Spleen (tissue), 11 donors: ENCODE measurements around the gene DCAF4. TPM values are rescaled to one million over a fixed set of nuclear protein-coding genes. Genes with fewer than 3 reads are reported as not detected.

ENCODE experiments used
- DNase-seq: peaks from one replicate; pipeline ENCODE4 v3.0.0-alpha.2; 2020
- H3K27ac ChIP-seq, 8 donors: fragments of 200-600 bp; sonication (generic) in 7 of 8; 1 replicate in 4 of 8; 2 replicates in 4 of 8; pipeline versions ENCODE4 v1.5.0 to v1.8.0; 2016 to 2021; ENCODE audit warnings: inconsistent platforms in 4 of 8, mild to moderate bottlenecking in 4 of 8, moderate library complexity in 1 of 8
- H3K27me3 ChIP-seq, 7 donors: fragments of 200-600 bp; sonication (generic) in 6 of 7; replicated peaks in 1 of 7; 1 replicate in 4 of 7; 2 replicates in 3 of 7; pipeline versions ENCODE4 v1.5.0 to v1.8.0; 2016 to 2021; ENCODE audit warnings: inconsistent platforms in 3 of 7, mild to moderate bottlenecking in 1 of 7
- H3K36me3 ChIP-seq, 6 donors: fragments of 200-600 bp; sonication (generic) in 5 of 6; 1 replicate in 4 of 6; 2 replicates in 2 of 6; pipeline versions ENCODE4 v1.5.0 to v1.8.0; 2016 to 2021; ENCODE audit warnings: inconsistent platforms in 2 of 6
- H3K4me1 ChIP-seq, 6 donors: fragments of 200-600 bp; sonication (generic) in 5 of 6; 1 replicate in 3 of 6; 2 replicates in 3 of 6; pipeline versions ENCODE4 v1.5.0 to v1.8.0; 2016 to 2021; ENCODE audit warnings: inconsistent platforms in 3 of 6
- H3K4me3 ChIP-seq, 8 donors: fragments of 200-600 bp; sonication (generic) in 7 of 8; 1 replicate in 4 of 8; 2 replicates in 4 of 8; pipeline versions ENCODE4 v1.5.0 to v1.8.0; 2016 to 2021; ENCODE audit warnings: inconsistent platforms in 4 of 8, mild to moderate bottlenecking in 4 of 8, moderate library complexity in 2 of 8
- H3K9me3 ChIP-seq, 8 donors: fragments of 200-600 bp; sonication (generic) in 7 of 8; 1 replicate in 4 of 8; 2 replicates in 4 of 8; pipeline versions ENCODE4 v1.5.0 to v1.8.0; 2016 to 2021; ENCODE audit warnings: inconsistent platforms in 4 of 8
- CTCF ChIP-seq, 11 experiments: fragments of 200-600 bp in 7 of 11; fragments of 450-650 bp in 4 of 11; sonication (generic) in 4 of 11; IDR thresholded peaks in 8 of 11; conservative IDR thresholded peaks in 3 of 11; 1 replicate in 7 of 11; 2 replicates in 4 of 11; pipeline versions ENCODE4 v1.4.0 to v1.8.0; 2016 to 2021; ENCODE audit warnings: antibody characterized with exemption in 11 of 11, inconsistent platforms in 4 of 11, mild to moderate bottlenecking in 1 of 11
- POLR2A ChIP-seq, 3 donors: fragments of 450-650 bp; IDR thresholded peaks; one replicate each; pipeline ENCODE4 v1.5.1; 2017; ENCODE audit warnings: antibody characterized with exemption in 3 of 3, mild to moderate bottlenecking in 1 of 3
- POLR2AphosphoS5 ChIP-seq, 3 donors: sonication (generic); formaldehyde crosslinking; IDR thresholded peaks; one replicate each; pipeline ENCODE4 v1.5.1; 2017; ENCODE audit warnings: antibody characterized with exemption in 3 of 3
- WGBS, 5 donors: extraction: QIAGEN DNeasy Blood & Tissue Kit in 3 of 5; methylation state at CpG; one replicate each; pipeline versions ENCODE4 v1.1.5 to v1.1.7; 2013 to 2018; 5-methylcytosine and 5-hydroxymethylcytosine counted together
- intact Hi-C: fragments of 100-400 bp; cut with DNase I; formaldehyde crosslinking; loops from one replicate; pipeline ENCODE4 v1.15.0; 2023; ENCODE audit warnings: low total_unique reads
- polyA plus RNA-seq, 3 donors: library from polyadenylated mRNA; stranded (reverse); fragments of 200-250 nt; gene quantifications; one replicate each; pipeline ENCODE4 v1.2.1, GENCODE V29; 2013
- total RNA-seq, 7 donors: library from RNA; depleted of rRNA in 3 of 7; stranded (reverse); fragments of >200 nt in 3 of 7; fragmentation: NEBNext Ultra II Directional in 4 of 7; extraction: Animal tissue kit (Norgen Biotek cat#: 25700) in 4 of 7; gene quantifications; one replicate each; pipeline versions ENCODE4 v1.1.0 to v1.2.1, GENCODE V29; 2016 to 2021
- donor health status: healthy with polysubstance abuse.
- donor health status: DM: no; HTN: no; CAD: no; lungs with moderate emphysema.
- donor health status: DM: no; HTN: no; CAD: no.
- donor health status: Bipolar disorder and iron deficiency.
- donor health status: healthy.
- donor health status: DM: no; HTN: no; CAD: no.
- donor health status: DM: yes; HTN: yes; CAD: no.

The DCAF4 gene
- total and polyA plus RNA-seq, 10 donors = 7.7 to 25.0 (median 12.3) TPM

DNA sequence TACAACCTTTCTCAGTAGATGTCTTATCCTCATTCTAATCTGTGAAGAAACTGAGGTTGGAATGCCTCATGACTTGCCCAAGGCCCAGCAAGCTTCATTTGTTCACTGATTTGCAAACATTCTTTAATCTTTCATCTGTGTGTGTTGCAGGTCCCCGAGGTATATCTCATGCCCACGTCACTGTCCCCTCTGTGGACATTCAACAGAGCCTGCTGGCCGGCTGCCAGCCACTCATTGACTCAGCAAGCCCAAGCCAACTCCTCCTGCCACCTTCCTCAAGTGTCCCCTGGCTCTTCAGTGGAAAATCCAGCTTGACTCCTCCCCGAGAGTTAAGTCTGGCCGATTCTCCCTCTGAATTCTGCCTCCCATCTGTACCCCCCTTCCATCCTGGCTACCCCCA lies 1.9 kb upstream of the DCAF4 start:
- Histone ChIP-seq H3K27ac (no peak overlapping the region), H3K4me3 (no peak overlapping the region), H3K27me3 (peaks cover 0 to 11% (median 0%) of the 10 kb centered on the region in 7 donors), H3K4me1 (peaks cover 0 to 25% (median 17%) of the 10 kb centered on the region in 6 donors), H3K36me3 (no peaks in the 10 kb centered on the region), H3K9me3 (no peaks in the 10 kb centered on the region)
- 70 to 79% (median 75%) methylated on average over 5 of the region's 5 CpGs for WGBS, 5 donors
- no peak for DNase-seq
- TF ChIP-seq CTCF (IDR thresholded peaks at IDR 0.05 in 8 of 11, conservative IDR thresholded peaks at IDR 0.05 in 3 of 11) (no peak), POLR2AphosphoS5 (IDR thresholded peaks at IDR 0.05) (no peak), POLR2A (IDR thresholded peaks at IDR 0.05) (no peak)
- intact Hi-C loops = no loop called here

DNA sequence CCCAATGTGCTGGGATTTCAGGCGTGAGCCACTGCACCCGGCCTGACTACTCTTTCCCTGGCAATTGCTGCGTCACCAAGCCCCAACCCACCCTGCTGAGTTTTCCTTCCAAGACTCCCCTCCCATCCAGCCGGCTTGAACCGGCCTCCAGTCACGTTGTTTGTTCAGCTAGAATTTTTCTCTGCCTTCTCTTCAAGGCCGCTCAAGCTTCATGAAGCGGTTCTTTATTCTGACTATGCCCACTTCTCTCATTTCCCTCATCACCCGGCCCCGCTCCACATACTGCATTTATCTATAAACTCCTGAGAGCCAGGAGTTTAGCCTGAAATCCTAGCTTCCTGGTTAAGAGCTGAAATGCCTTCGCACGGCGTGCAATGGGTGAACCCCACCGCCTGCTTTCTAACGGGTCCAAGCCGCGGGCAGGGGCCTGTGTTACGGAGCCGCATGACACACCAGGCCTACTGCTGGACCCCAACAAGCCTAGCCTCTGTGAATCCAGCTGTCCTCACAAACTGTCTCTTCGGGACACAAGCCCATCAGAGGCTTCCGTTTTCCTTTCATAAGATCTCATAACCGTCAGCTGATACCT lies 999 bp upstream of the DCAF4 start:
- no peak for DNase-seq
- peak overlapping the region in 4 of 8 donors; percentile 87 to 94 (median 92) for H3K4me3 ChIP-seq
- 89 to 95% (median 92%) methylated on average over 22 of the region's 22 CpGs for WGBS, 5 donors

DNA sequence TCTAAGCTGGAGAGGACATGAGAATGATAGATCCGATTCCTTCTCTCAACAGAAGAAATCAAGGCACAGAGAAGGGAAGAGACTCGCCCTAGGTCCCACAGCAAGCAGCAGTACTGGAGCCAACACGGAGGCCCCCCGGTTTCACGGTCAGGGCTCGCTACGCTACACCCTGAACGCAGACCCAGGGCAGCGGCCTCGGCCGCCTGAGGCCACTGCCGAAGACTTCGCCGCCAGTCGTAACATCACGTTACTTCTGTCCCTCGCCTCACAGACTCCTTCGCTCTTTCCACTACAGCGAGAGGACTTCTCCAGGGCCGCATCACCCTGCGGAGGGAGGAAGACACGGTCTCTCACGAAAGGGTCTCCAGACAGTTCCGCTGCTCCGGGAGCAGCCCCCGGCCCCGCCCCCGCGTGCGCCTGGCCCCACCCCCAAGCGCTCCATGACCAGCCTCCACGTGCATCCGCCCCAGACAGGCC lies 411 bp upstream of the DCAF4 start:
- H3K36me3 ChIP-seq = no peaks in the 10 kb centered on the region
- TF ChIP-seq CTCF (IDR thresholded peaks at IDR 0.05 in 8 of 11, conservative IDR thresholded peaks at IDR 0.05 in 3 of 11) = no peak
- no peak for TF ChIP-seq POLR2AphosphoS5 (IDR thresholded peaks at IDR 0.05)
- no peak for TF ChIP-seq POLR2A (IDR thresholded peaks at IDR 0.05)
- H3K4me3 ChIP-seq = peak overlapping the region; percentile 82 to 98 (median 92)
- no peaks in the 10 kb centered on the region for H3K9me3 ChIP-seq
- peak overlapping the region in 5 of 8 donors; percentile 3 to 87 (median 82) for H3K27ac ChIP-seq
- intact Hi-C loops = no loop called here
- no peak for DNase-seq
- peaks cover 0 to 25% (median 17%) of the 10 kb centered on the region in 6 donors for H3K4me1 ChIP-seq
- peaks cover 0 to 2% (median 0%) of the 10 kb centered on the region in 7 donors for H3K27me3 ChIP-seq
- WGBS, 5 donors = 6 to 10% (median 6%) methylated on average over 20 to 33 of the region's 33 CpGs

More for the DNA sequence above, 999 bp upstream of the DCAF4 start:
- peaks cover 0 to 6% (median 0%) of the 10 kb centered on the region in 7 donors for H3K27me3 ChIP-seq
- no peaks in the 10 kb centered on the region for H3K9me3 ChIP-seq
- H3K4me1 ChIP-seq = peaks cover 0 to 25% (median 17%) of the 10 kb centered on the region in 6 donors
- intact Hi-C loops = no loop called here
- no peaks in the 10 kb centered on the region for H3K36me3 ChIP-seq
- TF ChIP-seq POLR2A (IDR thresholded peaks at IDR 0.05) = no peak
- no peak for TF ChIP-seq POLR2AphosphoS5 (IDR thresholded peaks at IDR 0.05)
- no peak for TF ChIP-seq CTCF (IDR thresholded peaks at IDR 0.05 in 8 of 11, conservative IDR thresholded peaks at IDR 0.05 in 3 of 11)
- H3K27ac ChIP-seq = peak overlapping the region in 4 of 8 donors; percentile 3 to 84 (median 80)

DNA sequence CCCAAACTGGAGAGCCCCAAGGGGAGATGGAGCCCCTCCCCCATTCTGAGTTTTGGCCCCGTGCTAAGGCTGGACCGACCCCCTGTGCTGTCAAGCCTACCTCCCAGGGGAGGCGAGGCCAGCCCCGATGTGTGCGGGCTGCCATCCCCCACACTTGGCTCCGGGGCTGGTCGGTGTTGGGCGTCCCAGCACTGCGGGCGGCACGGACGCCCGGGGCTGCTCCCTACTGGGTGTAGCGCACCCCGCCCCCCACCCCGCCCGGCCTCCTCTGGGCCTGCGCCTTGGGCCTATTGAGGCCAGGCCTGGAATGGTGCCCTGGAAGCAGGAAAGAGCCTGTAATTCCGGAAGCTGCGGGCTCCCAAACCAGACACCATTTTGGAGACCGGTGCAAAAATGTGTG lies 2.6 kb downstream of the DCAF4 start:
- peak; percentile 68 for DNase-seq
- Histone ChIP-seq H3K27me3 (no peaks in the 10 kb centered on the region), H3K9me3 (no peaks in the 10 kb centered on the region), H3K36me3 (no peaks in the 10 kb centered on the region), H3K4me1 (peaks cover 0 to 25% (median 17%) of the 10 kb centered on the region in 6 donors), H3K4me3 (no peak overlapping the region), H3K27ac (no peak overlapping the region)
- TF ChIP-seq CTCF (IDR thresholded peaks at IDR 0.05 in 8 of 11, conservative IDR thresholded peaks at IDR 0.05 in 3 of 11) (no peak), POLR2AphosphoS5 (IDR thresholded peaks at IDR 0.05) (no peak), POLR2A (IDR thresholded peaks at IDR 0.05) (no peak)
- intact Hi-C loops = no loop called here
- 92 to 99% (median 94%) methylated on average over 14 to 21 of the region's 21 CpGs for whole genome bisulfite sequencing, 5 donors
